Activated B cell treated with CpG ODN at 0.5 μM for 24 hours (primary cell): ENCODE results near the gene IER5L. TPM values are rescaled to one million over a fixed set of nuclear protein-coding genes. Genes with fewer than 3 reads are reported as not detected.
"Not testable (repeated sequence)": the region's sequence is repeated elsewhere in the genome, so short reads cannot be mapped to it uniquely, and the experiment has no call there.

Experiments
- ATAC-seq: fragments of 200-7000 bp; cut with Tn5 transposase; one replicate; pipeline ENCODE4 v1.10.0; 2021; ENCODE audit warnings: low read depth, mild to moderate bottlenecking, moderate library complexity
- CTCF ChIA-PET: fragments of 350-600 bp; sonication (Branson Sonifier 250); formaldehyde crosslinking; loops from one replicate; lab custom pipeline; 2021; ENCODE audit warnings: antibody characterized with exemption; lab: Charles Lee
- POLR2A ChIA-PET: fragments of 350-600 bp; sonication (Branson Sonifier 250); formaldehyde crosslinking; loops from one replicate; lab custom pipeline; 2021; ENCODE audit warnings: antibody characterized with exemption; lab: Charles Lee
- DNase-seq: peaks from one replicate; pipeline ENCODE4 v3.0.0; 2022
- H3K27ac Mint-ChIP-seq: one replicate; pipeline ENCODE4 v1.8.0; 2020; ENCODE audit warnings: mixed read lengths
- H3K27me3 Mint-ChIP-seq: one replicate; pipeline ENCODE4 v1.8.0; 2021; ENCODE audit warnings: mixed read lengths
- H3K36me3 Mint-ChIP-seq: one replicate; pipeline ENCODE4 v1.8.0; 2021; ENCODE audit warnings: low read depth, mixed read lengths
- H3K4me1 Mint-ChIP-seq: one replicate; pipeline ENCODE4 v1.8.0; 2021; ENCODE audit warnings: mixed read lengths
- H3K4me3 Mint-ChIP-seq: one replicate; pipeline ENCODE4 v1.8.0; 2020; ENCODE audit warnings: mild to moderate bottlenecking, mixed read lengths
- H3K9me3 Mint-ChIP-seq: one replicate; pipeline ENCODE4 v1.8.0; 2020; ENCODE audit warnings: mixed read lengths
- intact Hi-C: fragments of 100-400 bp; cut with micrococcal nuclease; formaldehyde crosslinking; loops from one replicate; pipeline ENCODE4 v1.15.1; 2024
- total RNA-seq: library from RNA; stranded (reverse); gene quantifications from 2 replicates; pipeline ENCODE4 v1.2.3, GENCODE V29; 2022
- TF ChIP-seq, protein P1 (sequence below): fragments of 200-600 bp; IDR thresholded peaks from one replicate; pipeline ENCODE4 v1.8.0; 2022; ENCODE audit warnings: antibody characterized with exemption, mild to moderate bottlenecking

The IER5L gene
- total RNA-seq, 1 donor from 2014 or later = 1.9 TPM

- peaks cover 34% of the 10 kb centered on the region for H3K27me3 Mint-ChIP-seq
- DNase-seq = no peak
- H3K27ac Mint-ChIP-seq = no peak overlapping the region
- ATAC-seq = no peak
- intact Hi-C loops = no loop called here
- ChIA-PET POLR2A (no interaction called here), CTCF (interaction anchor here (0.8 kb wide), 1 partner anchor 56 kb away, joined by 3 read pairs; no protein-coding TSS in a partner anchor)
- no peaks in the 10 kb centered on the region for H3K9me3 Mint-ChIP-seq
- H3K36me3 Mint-ChIP-seq = no peaks in the 10 kb centered on the region
- no peak overlapping the region for H3K4me3 Mint-ChIP-seq
- TF ChIP-seq, protein P1, sequence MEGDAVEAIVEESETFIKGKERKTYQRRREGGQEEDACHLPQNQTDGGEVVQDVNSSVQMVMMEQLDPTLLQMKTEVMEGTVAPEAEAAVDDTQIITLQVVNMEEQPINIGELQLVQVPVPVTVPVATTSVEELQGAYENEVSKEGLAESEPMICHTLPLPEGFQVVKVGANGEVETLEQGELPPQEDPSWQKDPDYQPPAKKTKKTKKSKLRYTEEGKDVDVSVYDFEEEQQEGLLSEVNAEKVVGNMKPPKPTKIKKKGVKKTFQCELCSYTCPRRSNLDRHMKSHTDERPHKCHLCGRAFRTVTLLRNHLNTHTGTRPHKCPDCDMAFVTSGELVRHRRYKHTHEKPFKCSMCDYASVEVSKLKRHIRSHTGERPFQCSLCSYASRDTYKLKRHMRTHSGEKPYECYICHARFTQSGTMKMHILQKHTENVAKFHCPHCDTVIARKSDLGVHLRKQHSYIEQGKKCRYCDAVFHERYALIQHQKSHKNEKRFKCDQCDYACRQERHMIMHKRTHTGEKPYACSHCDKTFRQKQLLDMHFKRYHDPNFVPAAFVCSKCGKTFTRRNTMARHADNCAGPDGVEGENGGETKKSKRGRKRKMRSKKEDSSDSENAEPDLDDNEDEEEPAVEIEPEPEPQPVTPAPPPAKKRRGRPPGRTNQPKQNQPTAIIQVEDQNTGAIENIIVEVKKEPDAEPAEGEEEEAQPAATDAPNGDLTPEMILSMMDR = no peak
- H3K4me1 Mint-ChIP-seq = no peaks in the 10 kb centered on the region
Observed at GRCh38 chr9:129195606-129196005, 17.5 kb upstream of the IER5L start.

GRCh38 chr9:129194221-129194620 lies 16.2 kb upstream of the IER5L start:
- ChIA-PET POLR2A (no interaction called here), CTCF (no interaction called here)
- DNase-seq (no peak), ATAC-seq (no peak)
- Mint-ChIP-seq H3K9me3 (no peaks in the 10 kb centered on the region), H3K27me3 (peaks cover 40% of the 10 kb centered on the region), H3K36me3 (no peaks in the 10 kb centered on the region), H3K27ac (no peak overlapping the region), H3K4me3 (no peak overlapping the region), H3K4me1 (no peaks in the 10 kb centered on the region)
- TF ChIP-seq, protein P1 = no peak
- intact Hi-C loops = no loop called here

DNA sequence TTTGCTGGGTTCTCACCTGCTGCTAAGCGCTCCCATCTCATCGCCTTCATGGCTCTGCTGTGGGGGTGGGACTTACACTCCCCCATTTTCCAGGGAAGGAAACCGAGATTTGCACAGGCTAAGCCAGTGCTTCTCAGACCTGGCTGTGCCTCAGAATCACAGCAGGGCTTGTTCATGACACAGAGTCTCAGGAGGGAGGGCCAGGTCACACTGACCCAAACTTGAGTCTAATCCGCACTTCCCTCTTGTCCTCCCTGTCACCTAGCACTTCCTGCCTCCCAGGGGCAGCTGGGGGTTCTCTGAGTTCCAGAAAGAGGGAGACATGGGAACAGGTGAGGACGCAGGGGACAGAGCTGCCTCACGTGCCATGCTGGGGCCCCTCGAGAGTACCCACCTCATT lies 15.6 kb upstream of the IER5L start:
- no peaks in the 10 kb centered on the region for H3K4me1 Mint-ChIP-seq
- TF ChIP-seq, protein P1 = no peak
- H3K9me3 Mint-ChIP-seq = no peaks in the 10 kb centered on the region
- intact Hi-C loops = no loop called here
- no peak for DNase-seq
- CTCF ChIA-PET = no interaction called here
- H3K36me3 Mint-ChIP-seq = no peaks in the 10 kb centered on the region
- POLR2A ChIA-PET = no interaction called here
- peaks cover 42% of the 10 kb centered on the region for H3K27me3 Mint-ChIP-seq
- ATAC-seq = no peak
- H3K27ac Mint-ChIP-seq = no peak overlapping the region
- no peak overlapping the region for H3K4me3 Mint-ChIP-seq

GRCh38 chr9:129191234-129191633 lies 13.2 kb upstream of the IER5L start:
- Mint-ChIP-seq H3K27ac (no peak overlapping the region), H3K9me3 (peaks cover 1% of the 10 kb centered on the region), H3K4me1 (no peaks in the 10 kb centered on the region), H3K36me3 (no peaks in the 10 kb centered on the region), H3K27me3 (peaks cover 35% of the 10 kb centered on the region), H3K4me3 (no peak overlapping the region)
- DNase-seq = no peak
- POLR2A ChIA-PET = no interaction called here
- ATAC-seq = no peak
- TF ChIP-seq, protein P1 = no peak
- CTCF ChIA-PET = no interaction called here
- intact Hi-C loops = no loop called here

- intact Hi-C loops, H3K36me3 Mint-ChIP-seq, H3K4me3 Mint-ChIP-seq, H3K27ac Mint-ChIP-seq, CTCF ChIA-PET, POLR2A ChIA-PET, ATAC-seq, H3K4me1 Mint-ChIP-seq, DNase-seq, H3K9me3 Mint-ChIP-seq: not testable (repeated sequence)
- peaks cover 29% of the 10 kb centered on the region for H3K27me3 Mint-ChIP-seq
Observed at GRCh38 chr9:129189971-129190370, 11.9 kb upstream of the IER5L start.

DNA sequence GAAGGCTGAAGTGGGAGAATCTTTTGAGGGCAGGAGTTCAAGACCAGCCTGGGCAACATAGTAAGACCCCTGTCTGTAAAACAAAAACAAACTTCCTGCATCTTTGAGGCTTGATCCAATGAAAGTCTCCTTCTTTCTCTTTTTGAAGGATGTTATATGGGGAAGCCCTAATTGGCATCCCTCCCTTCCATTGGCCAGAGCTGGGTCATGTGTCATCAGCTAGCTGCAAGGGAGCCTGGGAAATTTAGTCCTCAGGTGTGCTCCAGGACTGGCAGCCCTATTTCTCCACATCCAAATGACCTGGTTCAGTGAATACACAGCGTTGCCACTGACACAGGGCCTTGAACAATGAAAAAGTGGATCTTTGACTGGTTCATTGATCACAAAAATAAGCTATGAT lies 9.0 kb upstream of the IER5L start:
- ATAC-seq (no peak), DNase-seq (no peak)
- TF ChIP-seq, protein P1 = no peak
- intact Hi-C loops = no loop called here
- ChIA-PET POLR2A (no interaction called here), CTCF (interaction anchor here (0.8 kb wide), 1 partner anchor 13 kb away, joined by 4 read pairs; no protein-coding TSS in a partner anchor)
- no peak overlapping the region for H3K27ac Mint-ChIP-seq
- no peaks in the 10 kb centered on the region for H3K4me1 Mint-ChIP-seq
- no peak overlapping the region for H3K4me3 Mint-ChIP-seq
- H3K27me3 Mint-ChIP-seq = peaks cover 14% of the 10 kb centered on the region
- peaks cover 1% of the 10 kb centered on the region for H3K9me3 Mint-ChIP-seq
- H3K36me3 Mint-ChIP-seq = no peaks in the 10 kb centered on the region
